MCF 10A (cell line): ENCODE results near the gene KIF1B. TPM values are rescaled to one million over a fixed set of nuclear protein-coding genes. Genes with fewer than 3 reads are reported as not detected.

Experiments
- BruUV-seq: library from RNA; stranded (reverse); fragments of 400-500 nt; replicated peaks from 2 replicates; lab custom pipeline; 2021; lab: Mats Ljungman, UMichigan
- CTCF ChIA-PET: fragments of 300-600 bp; sonication (Branson Sonifier 250); formaldehyde crosslinking; extraction: SDS; loops from one replicate; lab custom pipeline; 2021; ENCODE audit warnings: antibody characterized with exemption, inconsistent platforms; lab: Yijun Ruan, JAX
- POLR2A ChIA-PET: fragments of 300-600, 350-650 bp; sonication (Branson Sonifier 250); formaldehyde crosslinking; extraction: SDS; loops from one replicate; lab custom pipeline; 2020; ENCODE audit warnings: antibody characterized with exemption, inconsistent platforms; lab: Yijun Ruan, JAX
- DNase-seq: peaks from one replicate; pipeline ENCODE4 v3.0.0-alpha.2; 2018; ENCODE audit not compliant: unreplicated experiment
- H3K27ac Mint-ChIP-seq: one replicate; pipeline ENCODE4 v1.8.0; 2022; ENCODE audit warnings: mild to moderate bottlenecking, low read depth, mixed read lengths; ENCODE audit not compliant: unreplicated experiment
- H3K27me3 Mint-ChIP-seq: one replicate; pipeline ENCODE4 v1.8.0; 2022; ENCODE audit warnings: mixed read lengths; ENCODE audit not compliant: insufficient read depth, unreplicated experiment
- H3K36me3 Mint-ChIP-seq: one replicate; pipeline ENCODE4 v1.8.0; 2022; ENCODE audit warnings: mild to moderate bottlenecking, moderate library complexity, mixed read lengths; ENCODE audit not compliant: insufficient read depth, unreplicated experiment
- H3K4me1 Mint-ChIP-seq: one replicate; pipeline ENCODE4 v1.8.0; 2022; ENCODE audit warnings: mixed read lengths; ENCODE audit not compliant: insufficient read depth, unreplicated experiment
- H3K4me3 Mint-ChIP-seq: one replicate; pipeline ENCODE4 v1.8.0; 2022; ENCODE audit warnings: mild to moderate bottlenecking, moderate library complexity, mixed read lengths; ENCODE audit not compliant: unreplicated experiment
- H3K9me3 Mint-ChIP-seq: one replicate; pipeline ENCODE4 v1.8.0; 2022; ENCODE audit warnings: mixed read lengths; ENCODE audit not compliant: unreplicated experiment
- CTCF ChIP-seq: fragments of 200-600 bp; IDR thresholded peaks from one replicate; pipeline ENCODE4 v1.8.0; 2022; ENCODE audit warnings: antibody characterized with exemption, mild to moderate bottlenecking; ENCODE audit not compliant: unreplicated experiment
- intact Hi-C: fragments of 100-400 bp; cut with micrococcal nuclease; formaldehyde crosslinking; loops from 2 replicates; pipeline ENCODE4 v1.14.1; 2022
- total RNA-seq: library from RNA; stranded (reverse); gene quantifications from 2 replicates; pipeline ENCODE4 v1.2.3, GENCODE V29; 2022

Gene KIF1B
- total RNA-seq, 1 experiment from 2014 or later = 35.9 TPM

- no peak for TF ChIP-seq CTCF
- no peaks in the 10 kb centered on the region for H3K27me3 Mint-ChIP-seq
- ChIA-PET POLR2A (interaction anchor here (0.6 to 2.6 kb wide), 3 partner anchors 11 to 131 kb away, joined by 3 to 10 read pairs (median 3); partner anchors contain the start of gene KIF1B), CTCF (interaction anchor here (0.7 kb wide), 2 partner anchors 21 to 902 kb away, joined by 3 to 4 read pairs; no protein-coding TSS in a partner anchor)
- peaks cover 64% of the 10 kb centered on the region for H3K36me3 Mint-ChIP-seq
- H3K9me3 Mint-ChIP-seq = no peaks in the 10 kb centered on the region
- H3K27ac Mint-ChIP-seq = no peak overlapping the region
- no peak overlapping the region for H3K4me3 Mint-ChIP-seq
- peak; percentile 47 for DNase-seq
- intact Hi-C loops = no loop called here
- H3K4me1 Mint-ChIP-seq = peaks cover 8% of the 10 kb centered on the region
- no TSS peak for BruUV-seq
Observed at GRCh38 chr1:10340930-10341590, 130.7 kb downstream of the KIF1B start.

GRCh38 chr1:10347109-10347508 lies 136.7 kb downstream of the KIF1B start:
- Mint-ChIP-seq H3K27ac (no peak overlapping the region), H3K9me3 (no peaks in the 10 kb centered on the region), H3K27me3 (no peaks in the 10 kb centered on the region), H3K36me3 (peaks cover 59% of the 10 kb centered on the region), H3K4me3 (no peak overlapping the region), H3K4me1 (no peaks in the 10 kb centered on the region)
- no TSS peak for BruUV-seq
- TF ChIP-seq CTCF = no peak
- POLR2A ChIA-PET = no interaction called here
- CTCF ChIA-PET = interaction anchor here (0.5 kb wide), 1 partner anchor 13 kb away, joined by 4 read pairs; no protein-coding TSS in a partner anchor
- intact Hi-C loops = no loop called here
- DNase-seq = no peak

GRCh38 chr1:10353282-10353681 lies 142.9 kb downstream of the KIF1B start:
- no peaks in the 10 kb centered on the region for H3K27me3 Mint-ChIP-seq
- no TSS peak for BruUV-seq
- no peak overlapping the region for H3K4me3 Mint-ChIP-seq
- POLR2A ChIA-PET = no interaction called here
- no peaks in the 10 kb centered on the region for H3K4me1 Mint-ChIP-seq
- intact Hi-C loops = no loop called here
- no peak for DNase-seq
- peaks cover 18% of the 10 kb centered on the region for H3K36me3 Mint-ChIP-seq
- TF ChIP-seq CTCF = no peak
- CTCF ChIA-PET = no interaction called here
- H3K9me3 Mint-ChIP-seq = no peaks in the 10 kb centered on the region
- H3K27ac Mint-ChIP-seq = no peak overlapping the region

DNA sequence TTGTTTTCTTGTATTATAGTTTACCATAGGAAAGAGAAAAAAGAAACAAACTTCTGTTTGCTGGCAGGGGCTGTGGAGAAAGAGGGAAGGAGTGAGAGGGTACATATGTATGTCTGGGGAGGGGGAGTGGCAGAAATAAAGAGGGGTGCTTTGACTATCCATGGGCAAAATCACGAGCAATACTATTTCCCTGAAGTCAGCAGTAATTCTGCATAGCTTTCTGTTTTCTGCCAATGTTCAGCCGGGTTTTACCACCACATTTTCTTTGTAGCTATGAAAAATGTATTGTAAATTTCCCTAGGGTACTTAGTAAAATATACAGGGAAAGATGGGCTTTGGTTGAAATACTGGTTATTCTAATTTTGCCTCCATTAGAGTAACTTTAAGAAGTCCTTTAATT lies 143.3 kb downstream of the KIF1B start:
- Mint-ChIP-seq H3K4me3 (no peak overlapping the region), H3K36me3 (peaks cover 14% of the 10 kb centered on the region), H3K9me3 (no peaks in the 10 kb centered on the region), H3K27me3 (no peaks in the 10 kb centered on the region), H3K27ac (no peak overlapping the region), H3K4me1 (no peaks in the 10 kb centered on the region)
- ChIA-PET CTCF (interaction anchor here (0.6 to 0.7 kb wide), 2 partner anchors 84 to 142 kb away, joined by 3 to 9 read pairs; no protein-coding TSS in a partner anchor), POLR2A (no interaction called here)
- no peak for DNase-seq
- no peak for TF ChIP-seq CTCF
- intact Hi-C loops = no loop called here
- no TSS peak for BruUV-seq
